GM21526 (cell line): ENCODE data around the gene HOXB13.
A peak's percentile ranks its signal among the peaks of the same experiment; 100 is the strongest.
"Not testable (repeated sequence)": the region's sequence is repeated elsewhere in the genome, so short reads cannot be mapped to it uniquely, and the experiment has no call there.

Experiments used
- ATAC-seq: cut with Tn5 transposase; IDR thresholded peaks from one replicate; pipeline ENCODE4 v1.9.1; 2021; ENCODE audit warnings: moderate library complexity; ENCODE audit not compliant: unreplicated experiment, low FRiP score

HOXB13 gene

DNA sequence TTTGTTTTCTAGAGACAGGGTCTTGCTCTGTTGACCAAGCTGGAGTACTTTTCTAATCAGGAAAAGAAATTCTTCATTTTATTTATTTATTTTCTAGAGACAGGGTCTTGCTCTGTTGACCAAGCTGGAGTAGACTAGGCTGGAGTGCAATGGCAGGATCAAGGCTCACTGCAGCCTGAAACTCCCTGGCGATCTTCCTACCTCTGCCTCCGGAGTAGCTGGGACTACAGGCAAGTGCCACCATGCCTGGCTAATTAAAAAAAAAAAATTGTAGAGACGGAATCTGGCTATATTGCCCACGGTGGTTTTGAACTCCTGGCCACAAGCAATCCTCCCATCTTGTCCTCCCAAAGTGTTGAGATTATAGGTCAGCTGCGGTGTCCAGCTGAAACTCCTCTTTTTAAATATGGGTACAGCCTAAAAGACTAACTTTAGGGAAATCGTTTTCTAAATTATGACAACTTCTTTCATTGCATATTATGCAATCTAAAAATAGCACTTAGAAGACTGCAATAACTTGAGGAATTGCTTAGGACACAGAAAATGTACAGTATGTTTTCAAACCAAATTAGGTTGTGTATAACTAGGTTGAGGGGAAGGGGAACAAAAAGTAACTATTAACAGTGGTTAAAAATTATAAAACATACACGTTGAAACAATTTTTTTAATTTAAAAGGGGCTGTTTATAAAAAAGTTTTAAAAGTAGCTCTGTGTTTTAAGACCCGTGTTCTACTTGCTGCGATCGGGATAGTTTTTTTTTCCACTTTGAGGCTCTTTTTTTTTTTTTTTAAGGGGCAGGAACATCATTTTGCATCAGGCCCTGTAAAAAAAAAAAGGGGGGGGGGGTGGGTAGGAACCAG lies 11.0 kb downstream of the HOXB13 start:
- no peak for ATAC-seq

DNA sequence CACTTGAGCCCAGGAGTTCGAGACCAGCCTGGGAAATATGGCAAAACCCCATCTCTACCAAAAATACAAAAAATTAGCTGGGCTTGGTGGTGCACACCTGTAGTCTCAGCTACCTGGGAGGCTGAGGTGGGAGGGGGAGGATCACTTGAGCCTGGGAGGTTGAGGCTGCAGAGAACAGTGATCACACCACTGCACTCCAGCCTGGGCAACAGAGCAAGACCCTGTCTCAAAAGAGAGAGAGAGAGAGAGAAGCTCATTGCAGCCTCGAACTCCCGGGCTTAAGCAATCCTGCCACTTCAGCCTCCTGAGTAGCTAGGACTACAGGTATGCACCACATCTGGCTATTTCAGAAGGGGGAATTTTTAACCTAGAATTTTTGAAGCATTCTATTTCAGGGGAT lies 12.0 kb downstream of the HOXB13 start:
- not testable (repeated sequence) for ATAC-seq

DNA sequence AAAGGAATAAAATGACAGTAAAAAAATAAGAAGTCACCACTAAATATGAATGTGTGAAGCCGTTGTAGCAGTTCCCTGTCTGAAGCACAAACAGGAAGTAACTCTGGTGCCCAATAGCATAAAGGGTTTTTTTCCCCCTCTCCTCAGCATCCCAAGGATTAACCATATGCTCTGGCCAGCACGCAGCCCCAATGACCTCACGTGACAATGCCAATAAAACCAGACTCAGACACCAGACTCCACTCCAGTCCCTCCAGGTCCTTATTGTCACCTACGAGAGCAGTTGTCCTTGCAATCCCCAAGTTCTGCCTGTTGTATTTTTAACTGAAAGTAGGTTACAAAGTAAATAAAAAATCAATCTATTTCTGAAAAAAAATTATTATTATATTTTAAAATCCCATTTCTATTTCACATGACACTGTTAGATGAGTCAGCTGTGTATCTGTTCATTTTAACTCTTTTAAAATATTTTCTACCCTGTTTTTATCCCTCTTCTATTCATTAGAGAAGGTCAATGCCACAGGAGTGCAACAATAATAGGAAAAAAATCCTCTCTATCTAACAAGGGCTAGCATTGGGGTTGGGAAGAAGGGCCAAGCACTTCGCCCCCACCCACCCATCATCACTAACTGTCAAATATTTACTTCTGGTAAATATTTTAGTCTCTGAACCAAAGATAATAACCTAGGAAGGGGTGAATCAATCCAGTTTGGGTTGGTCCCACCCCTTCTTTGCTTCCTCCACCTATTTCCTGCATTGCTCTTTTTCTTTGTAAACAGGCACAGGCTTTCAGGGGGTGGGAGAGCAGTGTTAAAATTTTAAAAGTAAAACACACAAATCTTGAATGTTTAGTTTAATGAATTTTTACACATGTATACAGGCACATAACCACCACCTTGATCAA lies 12.8 kb downstream of the HOXB13 start:
- ATAC-seq = no peak

DNA sequence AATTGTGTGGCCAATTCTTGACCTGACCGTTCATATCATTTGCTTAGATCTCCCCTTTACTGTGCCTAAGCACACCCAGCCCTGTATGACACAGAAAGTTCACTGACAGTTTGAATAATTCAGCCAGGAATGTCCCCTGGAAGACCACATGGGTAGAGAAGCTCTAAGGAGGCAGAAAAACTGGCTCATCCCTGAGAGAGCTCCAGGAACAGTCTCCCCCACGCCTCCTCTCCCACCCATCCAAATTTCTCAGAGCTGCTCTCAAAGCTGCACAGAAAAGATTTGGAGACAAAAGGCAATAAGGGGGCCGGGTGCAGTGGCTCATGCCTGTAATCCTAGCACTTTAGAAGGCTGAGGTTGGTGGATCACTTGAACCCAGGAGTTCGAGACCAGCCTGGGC lies 17.4 kb downstream of the HOXB13 start:
- ATAC-seq = no peak

DNA sequence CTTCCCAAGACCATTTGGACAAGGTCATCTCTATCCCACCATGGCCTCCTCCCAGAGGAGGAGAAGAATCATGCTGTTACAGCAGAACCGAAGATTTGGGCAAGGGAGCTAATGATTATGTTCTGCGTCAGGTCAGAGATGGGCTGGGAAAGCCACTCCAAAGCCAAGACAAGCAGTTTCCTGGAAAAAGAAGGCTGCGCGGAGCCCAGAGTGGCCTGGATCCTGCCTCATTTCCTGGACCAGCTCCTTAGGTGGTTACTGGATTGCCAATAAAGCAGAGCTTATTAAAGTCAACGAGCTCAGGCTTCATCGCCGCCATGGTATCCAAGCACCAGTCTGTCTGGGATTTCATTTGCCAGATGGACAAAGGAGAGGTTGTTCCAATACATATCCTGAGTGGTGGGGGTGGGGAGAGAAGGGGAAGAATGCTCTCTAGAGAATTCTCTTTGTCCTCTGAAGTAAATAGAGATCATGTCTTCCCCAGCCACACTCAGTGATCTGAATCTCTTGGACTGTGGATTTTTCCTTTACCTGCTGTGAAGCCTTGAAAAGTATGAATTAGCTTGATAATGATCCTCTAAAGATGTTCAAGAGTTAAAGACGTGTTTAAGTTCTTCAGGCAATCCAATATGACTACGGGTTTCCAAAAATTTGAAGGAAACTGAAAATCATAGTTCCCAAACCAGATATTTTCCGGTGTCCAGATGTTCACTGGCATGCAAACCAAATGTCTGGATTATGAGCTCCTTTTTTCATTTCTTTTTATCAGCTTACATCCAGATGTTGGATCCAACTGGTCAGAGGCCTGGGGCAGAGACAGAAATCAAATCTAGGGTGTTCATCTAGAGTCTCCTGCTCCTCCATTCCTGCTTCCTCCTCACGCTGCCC lies 23.9 kb downstream of the HOXB13 start:
- ATAC-seq = no peak

DNA sequence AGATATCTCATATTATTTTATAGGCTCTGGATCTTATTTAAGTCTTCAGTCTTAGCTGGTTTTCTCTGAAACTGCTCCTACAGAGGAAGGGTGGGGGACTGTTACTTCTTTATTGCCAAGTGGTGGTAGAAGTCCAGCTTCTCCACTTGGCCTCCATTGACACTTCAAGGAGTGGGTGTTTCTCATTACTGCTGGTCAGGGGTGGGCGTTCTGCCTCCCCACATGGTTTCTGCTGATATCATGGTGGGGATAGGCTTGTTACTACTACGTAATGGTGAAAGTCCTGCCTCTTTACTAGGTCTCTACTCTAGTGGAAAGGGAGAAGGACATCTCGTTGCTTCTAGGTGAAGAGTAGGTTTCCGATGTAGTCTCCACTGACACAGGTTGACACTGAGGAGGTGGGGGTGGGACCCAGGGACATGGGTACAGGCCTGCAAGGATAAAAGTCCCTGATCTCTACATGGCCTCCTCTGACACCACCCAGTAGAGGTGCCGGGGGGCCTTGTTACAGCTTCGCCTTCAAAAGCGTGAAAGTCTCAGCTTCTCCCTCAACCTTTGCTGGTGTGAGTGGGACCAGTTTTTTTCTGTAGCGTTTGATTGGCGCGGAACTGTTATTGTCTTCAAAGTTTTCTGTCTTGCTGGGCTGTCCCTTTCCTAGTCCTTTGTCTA lies 26.6 kb downstream of the HOXB13 start:
- no peak for ATAC-seq

DNA sequence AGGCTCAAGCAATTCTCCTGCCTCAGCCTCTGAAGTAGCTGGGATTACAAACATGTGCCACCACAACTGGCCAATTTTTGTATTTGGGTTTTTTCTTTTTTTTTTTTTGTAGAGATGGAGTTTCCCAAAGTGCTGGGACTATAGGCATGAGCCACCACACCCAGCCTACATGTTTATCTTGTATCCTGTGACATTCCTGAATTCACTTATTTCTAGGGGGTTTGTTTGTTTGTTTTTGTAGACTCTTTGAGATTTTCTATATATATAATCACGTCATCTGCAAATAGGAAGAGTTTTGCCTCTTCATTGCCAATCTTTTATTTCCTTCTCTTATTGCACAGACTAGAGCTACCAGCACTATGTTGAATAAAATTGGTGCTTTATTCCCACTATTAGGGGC lies 35.4 kb downstream of the HOXB13 start:
- ATAC-seq = no peak

DNA sequence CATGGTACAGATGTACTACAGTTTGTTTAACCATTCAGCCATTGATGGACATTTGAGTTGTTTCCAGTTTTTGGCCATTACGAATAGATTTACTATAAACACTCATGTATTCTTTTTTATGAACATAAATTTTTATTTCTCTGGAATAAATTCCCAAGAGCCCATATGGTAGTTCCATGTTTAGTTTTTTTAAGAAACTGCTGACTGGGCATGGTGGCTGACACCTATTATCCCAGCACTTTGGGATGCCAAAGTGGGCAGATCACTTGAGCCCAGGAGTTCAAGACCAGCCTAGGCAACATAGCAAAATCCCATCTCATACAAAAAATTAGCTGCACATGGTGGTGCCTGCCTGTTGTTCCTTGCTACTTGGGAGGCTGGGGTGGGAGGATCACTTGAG lies 36.5 kb downstream of the HOXB13 start:
- no peak for ATAC-seq

DNA sequence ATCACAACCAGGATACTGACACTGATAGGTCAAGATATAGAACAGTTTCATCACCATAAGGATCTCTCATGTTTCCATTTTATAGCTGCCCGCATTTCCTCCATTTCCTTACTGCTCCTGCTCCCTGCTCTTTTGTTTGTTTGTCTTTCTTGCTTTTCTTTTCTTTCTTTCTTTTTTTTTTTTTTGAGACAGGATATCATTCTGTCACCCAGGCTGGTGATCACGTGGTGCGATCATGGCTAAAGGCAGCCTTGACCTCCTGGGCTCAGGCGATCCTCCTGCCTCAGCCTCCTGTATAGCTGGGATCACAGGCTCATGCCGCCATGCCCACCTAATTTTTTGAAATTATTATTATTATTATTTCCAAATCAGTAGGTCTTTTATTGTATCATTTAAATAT lies 37.9 kb downstream of the HOXB13 start:
- no peak for ATAC-seq

DNA sequence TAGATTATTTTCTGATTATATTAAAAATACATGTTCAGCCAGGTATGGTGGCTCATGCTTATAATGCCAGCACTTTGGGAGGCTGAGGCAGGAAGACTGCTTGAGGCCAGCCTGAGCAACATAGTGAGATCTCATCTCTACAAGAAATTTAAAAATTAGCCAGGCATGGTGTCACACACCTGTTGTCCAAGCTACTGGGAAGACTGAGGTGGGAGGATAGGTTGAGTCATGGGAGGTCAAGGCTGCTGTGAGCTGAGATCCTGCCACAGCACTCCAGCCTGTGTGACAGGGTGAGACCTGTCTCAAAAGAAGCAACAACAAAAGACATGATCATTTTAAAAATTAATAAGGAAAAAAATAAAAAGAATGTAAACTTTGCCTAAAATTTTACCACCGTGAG lies 46.9 kb downstream of the HOXB13 start:
- no peak for ATAC-seq

DNA sequence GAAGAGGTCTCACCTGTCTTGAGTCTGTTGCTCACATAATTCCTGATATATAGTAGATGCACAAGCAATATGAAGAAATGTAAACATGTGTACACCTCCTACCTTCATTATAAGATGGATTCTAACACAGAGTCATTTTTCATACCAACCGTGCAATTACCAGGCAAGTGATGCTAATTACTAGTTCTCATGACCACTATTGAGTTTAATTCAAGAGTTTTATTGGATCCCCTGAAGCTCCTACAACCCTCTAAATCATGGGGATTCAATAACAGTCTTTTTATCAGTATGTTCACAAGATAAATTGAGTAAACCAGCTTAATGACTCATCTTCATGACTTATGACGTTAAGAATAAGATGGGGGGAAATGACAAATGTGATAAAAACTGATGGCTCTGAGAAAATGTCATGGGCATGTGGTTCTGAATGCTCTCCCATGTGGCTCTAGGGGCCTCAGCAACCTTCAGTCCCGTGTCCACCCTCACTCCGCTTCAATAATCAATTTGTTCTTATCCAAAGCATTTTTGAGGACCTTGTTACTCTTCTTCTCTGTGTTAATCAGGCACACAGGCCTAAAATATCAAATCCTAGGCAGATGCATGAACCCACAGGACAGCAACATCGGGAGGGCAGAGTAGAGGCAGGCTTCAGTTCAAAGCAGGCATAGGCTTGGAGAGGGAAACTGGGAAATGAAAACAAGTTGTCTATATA lies 49.0 kb downstream of the HOXB13 start:
- ATAC-seq = no peak

DNA sequence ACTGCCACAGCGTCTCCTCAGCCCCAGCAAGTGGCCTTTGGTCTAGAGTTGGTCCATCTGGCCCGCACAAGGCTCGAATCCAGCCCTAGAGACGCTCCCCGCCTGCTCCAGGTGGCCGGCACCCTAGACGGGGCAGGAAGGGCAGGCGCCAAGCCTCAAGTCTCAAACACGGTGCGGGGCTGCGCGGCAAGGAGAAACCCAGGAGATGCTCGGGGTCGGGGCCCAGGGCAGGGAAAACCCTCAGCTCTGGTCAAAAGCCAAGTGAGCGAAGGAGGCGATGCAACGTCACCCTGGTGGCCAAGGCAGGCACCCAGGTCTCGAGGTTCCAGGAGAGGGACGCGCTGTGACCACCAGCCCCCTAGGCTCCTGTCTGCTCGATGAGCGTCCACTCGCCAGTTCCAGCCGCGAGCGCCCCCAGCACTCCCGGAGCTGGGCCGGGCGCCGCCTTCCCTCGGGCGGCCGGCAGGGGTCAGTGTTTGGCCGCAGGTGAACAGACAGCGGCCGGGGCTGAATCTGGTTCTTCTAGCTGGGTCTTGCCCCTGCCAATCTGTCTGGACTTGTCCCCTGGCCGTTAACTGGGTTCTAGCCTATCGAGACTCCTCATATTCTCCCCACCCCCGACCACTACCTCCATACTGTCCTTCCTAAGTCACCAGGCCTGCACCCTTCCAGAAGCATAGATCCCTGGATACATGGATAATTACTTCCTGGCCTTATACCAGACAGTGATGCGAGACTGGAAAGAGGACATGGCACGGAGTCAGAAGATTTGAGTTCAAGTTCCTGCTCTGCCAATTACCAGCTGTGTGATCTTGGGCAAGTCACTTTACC lies 50.2 kb downstream of the HOXB13 start:
- ATAC-seq = peak; percentile 52

DNA sequence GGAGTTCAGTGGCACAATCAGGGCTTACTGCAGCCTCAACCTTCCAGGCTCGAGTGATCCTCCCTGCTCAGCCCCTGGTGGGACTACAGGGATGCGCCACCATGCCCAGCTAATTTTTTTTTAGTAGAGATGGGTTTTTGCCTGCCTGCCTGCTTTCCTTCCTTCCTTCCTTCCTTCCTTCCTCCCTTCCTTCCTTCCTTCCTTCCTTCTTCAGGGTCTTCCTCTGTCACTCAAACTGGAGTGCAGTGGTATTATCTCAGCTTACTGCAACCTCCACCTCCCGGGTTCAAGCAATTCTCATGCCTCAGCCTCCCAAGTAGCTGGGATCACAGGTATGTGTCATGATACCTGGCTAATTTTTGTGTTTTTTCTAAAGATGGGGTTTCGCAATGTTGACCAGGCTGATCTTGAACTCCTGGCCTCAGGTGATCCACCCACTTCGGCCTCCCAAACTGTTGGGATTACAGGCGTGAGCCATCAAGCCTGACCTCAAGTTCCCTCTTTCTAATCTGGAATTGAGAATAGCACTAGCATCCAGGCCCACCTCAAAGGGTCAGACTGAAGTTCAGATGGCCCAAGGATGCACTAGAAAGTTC lies 51.5 kb downstream of the HOXB13 start:
- ATAC-seq = no peak
